Measurements from ENCODE around the gene LUC7L. TPM values are rescaled to one million over a fixed set of nuclear protein-coding genes. Genes with fewer than 3 reads are reported as not detected.

Gene LUC7L
- total RNA-seq, 1 donor from 2014 or later: 23.3 TPM

Other genes starting within 250 kb of the LUC7L start
- 9.5 TPM for gene POLR3K, start 175.8 kb downstream of the LUC7L start, total RNA-seq
- gene SNRNP25, start 175.6 kb downstream of the LUC7L start, total RNA-seq: 18.8 TPM
- gene RHBDF1, start 156.8 kb downstream of the LUC7L start, total RNA-seq: 21.8 TPM
- 46.5 TPM for gene MPG, start 151.2 kb downstream of the LUC7L start, total RNA-seq
- 20.5 TPM for gene NPRL3, start 90.8 kb downstream of the LUC7L start, total RNA-seq
- gene HBZ, start 76.8 kb downstream of the LUC7L start, total RNA-seq: not detected
- gene HBM, start 63.5 kb downstream of the LUC7L start, total RNA-seq: not detected
- gene HBA2, start 56.6 kb downstream of the LUC7L start, total RNA-seq: 8.2 TPM
- gene HBA1, start 52.8 kb downstream of the LUC7L start, total RNA-seq: 7.9 TPM
- gene HBQ1, start 49.0 kb downstream of the LUC7L start, total RNA-seq: not detected
- 56.4 TPM for gene FAM234A, start 5.4 kb upstream of the LUC7L start, total RNA-seq
- 0.92 TPM for gene RGS11, start 46.5 kb upstream of the LUC7L start, total RNA-seq
- not detected for gene ARHGDIG, start 51.1 kb upstream of the LUC7L start, total RNA-seq
- gene PDIA2, start 53.7 kb upstream of the LUC7L start, total RNA-seq: not detected
- 15.3 TPM for gene AXIN1, start 123.3 kb upstream of the LUC7L start, total RNA-seq
- 50.8 TPM for gene MRPL28, start 141.1 kb upstream of the LUC7L start, total RNA-seq
- 14.5 TPM for gene PGAP6, start 152.5 kb upstream of the LUC7L start, total RNA-seq
- gene NME4, start 167.8 kb upstream of the LUC7L start, total RNA-seq: 25.3 TPM
- gene DECR2, start 172.4 kb upstream of the LUC7L start, total RNA-seq: 8.4 TPM
- 6.3 TPM for gene RAB11FIP3, start 196.2 kb upstream of the LUC7L start, total RNA-seq